GM12874 (cell line): ENCODE data around the gene TMEM201.

Experiments used
- CTCF ChIP-seq: IDR thresholded peaks from 2 replicates; pipeline ENCODE4 v1.5.1; 2011; ENCODE audit warnings: low read depth, mild to moderate bottlenecking, control low read depth, low read length, moderate library complexity; ENCODE audit not compliant: insufficient read depth

Gene TMEM201

GRCh38 chr1:9621032-9621431 lies 32.3 kb downstream of the TMEM201 start:
- TF ChIP-seq CTCF: no peak

DNA sequence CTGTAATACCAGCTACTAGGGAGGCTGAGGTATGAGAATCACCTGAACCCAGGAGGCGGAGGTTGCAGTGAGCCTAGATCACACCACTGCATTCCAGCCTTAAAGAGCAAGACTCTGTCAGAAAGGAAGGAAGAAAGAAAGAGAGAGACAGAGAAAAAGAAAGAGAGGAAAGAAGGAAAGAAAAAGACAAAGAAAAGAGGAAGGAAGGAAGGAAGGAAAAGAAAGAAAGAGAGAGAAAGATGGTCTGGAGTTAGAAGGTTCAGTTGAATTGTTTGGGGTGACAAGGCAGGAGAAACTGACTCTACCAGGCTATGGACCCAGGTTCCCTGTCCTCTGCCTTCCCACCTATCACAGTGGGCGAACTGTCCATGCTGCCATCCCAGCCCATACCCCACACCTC lies 35.4 kb downstream of the TMEM201 start:
- TF ChIP-seq CTCF: no peak

- TF ChIP-seq CTCF: no peak
These were observed 37.5 kb downstream of the TMEM201 start for GRCh38 chr1:9626201-9626608.

DNA sequence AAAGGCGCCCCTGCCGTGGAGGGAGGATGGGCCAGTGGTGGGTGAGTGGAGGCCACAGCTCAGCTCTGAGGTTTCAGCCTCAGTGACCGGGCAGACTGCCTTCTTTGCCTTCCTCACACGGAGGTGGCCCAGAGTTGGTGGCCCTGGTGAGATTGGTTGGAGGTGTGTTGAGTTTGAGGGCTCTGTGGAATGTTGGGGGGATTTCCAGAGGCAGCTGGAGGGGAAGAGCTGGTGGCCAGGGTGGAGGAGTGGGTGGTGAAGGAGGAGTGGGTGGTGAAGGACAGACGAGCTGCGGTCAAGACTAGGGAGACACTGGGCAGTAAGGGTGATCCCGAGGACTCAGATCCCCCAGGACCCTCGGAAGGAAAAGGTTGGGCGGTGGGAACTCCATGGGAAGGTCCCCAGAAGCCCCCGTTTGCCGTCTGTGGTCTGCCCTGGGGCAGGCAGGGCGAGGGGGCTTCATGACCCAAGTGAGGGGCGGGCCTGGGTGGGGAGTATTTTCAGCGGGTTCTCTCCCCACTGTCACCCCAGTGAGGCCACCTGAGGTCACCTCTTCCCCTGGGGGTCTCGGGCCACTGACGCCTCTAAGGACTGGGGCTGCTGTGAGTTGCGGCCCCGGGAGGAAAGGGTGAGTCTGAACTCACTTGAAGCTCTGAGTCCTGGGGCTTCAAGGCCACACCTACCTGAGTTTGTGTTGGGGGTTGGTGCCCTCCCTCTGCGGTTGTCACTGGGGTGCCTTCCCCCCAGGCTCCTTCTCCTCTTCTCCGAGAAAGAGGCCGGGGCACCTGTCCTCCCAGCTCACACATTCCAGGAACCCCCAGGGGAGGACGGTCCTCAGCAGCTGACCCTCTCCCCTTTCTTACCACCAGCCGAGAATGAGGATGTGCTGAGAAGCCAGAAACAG lies 40.1 kb downstream of the TMEM201 start:
- no peak for TF ChIP-seq CTCF

DNA sequence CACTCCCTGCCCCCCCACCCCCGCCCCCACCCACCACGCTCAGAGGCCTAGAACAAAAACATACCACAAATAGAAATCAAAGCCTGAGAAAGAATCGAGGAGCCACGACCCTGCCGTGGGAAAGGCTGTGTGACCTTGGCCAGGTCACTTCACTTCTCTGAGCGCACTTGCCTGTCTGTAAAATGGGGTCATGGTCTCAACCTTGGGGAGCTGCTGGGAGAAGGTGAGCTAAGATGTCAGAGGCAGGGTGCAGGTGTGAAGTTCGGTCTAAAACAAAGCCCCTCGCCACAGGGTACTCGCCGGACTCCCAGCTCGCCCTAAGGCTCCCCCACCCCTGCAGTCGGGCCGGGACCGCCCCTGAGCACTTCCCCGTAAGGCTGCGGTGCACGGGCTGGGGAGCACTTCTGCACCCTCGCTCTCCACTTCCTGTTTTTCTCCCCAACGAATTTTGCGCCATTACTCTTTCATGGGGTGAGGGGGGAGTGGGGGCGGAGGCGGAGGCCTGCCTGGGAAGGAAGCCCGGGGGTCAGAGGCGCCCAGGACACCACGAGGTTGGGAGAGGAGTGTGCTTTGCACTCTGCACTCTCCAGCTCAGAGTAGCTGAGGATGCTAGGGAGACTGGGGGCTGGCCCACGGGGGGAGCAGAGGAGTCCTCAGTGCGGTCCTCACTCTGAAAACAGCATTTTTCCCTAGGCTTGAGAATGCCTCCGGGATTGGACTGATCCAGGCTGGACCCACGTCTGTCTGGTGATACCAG lies 40.9 kb downstream of the TMEM201 start:
- no peak for TF ChIP-seq CTCF

DNA sequence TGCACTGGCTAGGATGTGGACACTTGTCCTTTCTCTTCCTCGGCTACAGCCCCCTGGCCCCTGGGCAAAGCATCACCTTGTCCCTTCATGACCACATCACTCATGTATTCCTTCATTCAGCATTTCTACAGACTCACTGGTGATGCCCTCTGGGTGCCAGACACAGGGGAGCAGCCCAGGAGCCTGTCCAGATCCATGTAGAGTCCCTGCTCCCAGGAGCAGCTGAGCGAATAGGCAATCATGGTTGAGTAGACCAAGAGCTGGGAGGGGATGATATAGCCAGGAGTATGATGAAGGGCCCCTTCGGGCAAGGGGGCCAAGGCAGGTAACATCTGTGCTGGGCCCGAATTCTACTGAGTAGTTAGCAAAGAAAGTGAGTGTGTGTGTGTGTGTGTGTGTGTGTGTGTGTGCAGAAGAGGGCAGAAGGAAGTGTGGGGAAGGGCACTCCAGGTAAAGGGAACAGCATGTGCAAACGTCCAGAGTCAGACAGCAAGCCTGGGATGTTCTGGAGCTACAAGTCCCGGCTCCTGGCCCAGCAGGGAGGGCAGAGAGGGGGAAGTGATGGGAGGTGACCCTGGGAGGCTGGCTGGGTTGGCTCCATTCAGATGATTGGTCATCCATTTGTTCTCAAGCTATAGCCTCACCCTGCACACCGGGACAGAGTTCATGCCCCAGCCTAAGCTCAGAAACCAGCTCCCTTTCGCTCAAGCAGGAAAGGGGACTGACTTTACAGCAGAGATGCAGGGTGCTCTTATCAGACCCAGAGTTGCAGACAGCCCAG lies 41.8 kb downstream of the TMEM201 start:
- no peak for TF ChIP-seq CTCF

- TF ChIP-seq CTCF: no peak
These were observed 42.9 kb downstream of the TMEM201 start for GRCh38 chr1:9631613-9632012.
